Measurements from ENCODE around the gene DPP10. TPM values are rescaled to one million over a fixed set of nuclear protein-coding genes. Genes with fewer than 3 reads are reported as not detected.
"Not testable (repeated sequence)": the region's sequence is repeated elsewhere in the genome, so short reads cannot be mapped to it uniquely, and the experiment has no call there.

DPP10 gene
- 2.1 and 3.0 TPM in 2 replicates for total RNA-seq
- long read RNA-seq, partial matches to known transcripts: 1 of 1 reads
- long read RNA-seq, other reads (novel, unspliced or antisense): 0 of 1 reads

- Mint-ChIP-seq H3K36me3 (ENCODE audit: low read depth) (no peaks in the 10 kb centered on the region), H3K4me1 (no peaks in the 10 kb centered on the region), H3K27me3 (ENCODE audit: low read depth) (peaks cover 35% of the 10 kb centered on the region), H3K9me3 (no peaks in the 10 kb centered on the region), H3K4me3 (no peak within 1 kb of the TSS), H3K27ac (ENCODE audit: unreplicated experiment) (no peak within 1 kb of the TSS)
- no peak for TF ChIP-seq CTCF (conservative IDR thresholded peaks at IDR 0.05)
- peak; percentile 63 for DNase-seq (ENCODE audit: low read depth, low spot score)
Measured at GRCh38 chr2:114442510-114442909, at the start of gene DPP10. Gene DPP10, plus strand, starts transcription at chr2:114442641.

DNA sequence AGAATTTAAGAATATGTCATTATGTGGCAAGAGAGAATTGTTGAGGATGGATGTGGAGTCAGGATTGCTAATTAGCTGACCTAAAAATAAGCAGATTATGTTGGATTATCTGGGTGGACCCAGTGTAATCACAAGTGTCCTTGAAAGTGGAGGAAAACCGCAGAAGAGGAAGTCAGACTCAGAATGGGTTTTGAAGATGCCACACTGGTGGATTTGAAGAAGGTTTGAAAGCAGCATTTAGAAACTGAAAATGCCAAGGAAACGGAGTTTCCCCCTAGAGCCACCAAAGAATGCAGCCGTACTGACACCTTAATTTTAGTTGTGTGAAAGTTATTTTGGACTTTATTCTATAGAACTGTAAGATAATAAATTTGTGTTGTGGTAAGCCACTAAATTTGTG, 41.6 kb upstream of the DPP10 start:
- H3K36me3 Mint-ChIP-seq (ENCODE audit: low read depth): no peaks in the 10 kb centered on the region
- H3K4me3 Mint-ChIP-seq: no peak overlapping the region
- H3K4me1 Mint-ChIP-seq: no peaks in the 10 kb centered on the region
- peaks cover 5% of the 10 kb centered on the region for H3K9me3 Mint-ChIP-seq
- no peak for TF ChIP-seq CTCF (conservative IDR thresholded peaks at IDR 0.05)
- no peak overlapping the region for H3K27ac Mint-ChIP-seq (ENCODE audit: unreplicated experiment)
- no peak for DNase-seq (ENCODE audit: low read depth, low spot score)
- H3K27me3 Mint-ChIP-seq (ENCODE audit: low read depth): no peaks in the 10 kb centered on the region

GRCh38 chr2:114405247-114406116, 37.0 kb upstream of the DPP10 start:
- H3K27ac Mint-ChIP-seq (ENCODE audit: unreplicated experiment): no peak overlapping the region
- no peaks in the 10 kb centered on the region for H3K36me3 Mint-ChIP-seq (ENCODE audit: low read depth)
- no peaks in the 10 kb centered on the region for H3K4me1 Mint-ChIP-seq
- H3K27me3 Mint-ChIP-seq (ENCODE audit: low read depth): no peaks in the 10 kb centered on the region
- H3K4me3 Mint-ChIP-seq: no peak overlapping the region
- TF ChIP-seq CTCF (conservative IDR thresholded peaks at IDR 0.05): no peak
- no peak for DNase-seq (ENCODE audit: low read depth, low spot score)
- H3K9me3 Mint-ChIP-seq: peaks cover 5% of the 10 kb centered on the region

DNA sequence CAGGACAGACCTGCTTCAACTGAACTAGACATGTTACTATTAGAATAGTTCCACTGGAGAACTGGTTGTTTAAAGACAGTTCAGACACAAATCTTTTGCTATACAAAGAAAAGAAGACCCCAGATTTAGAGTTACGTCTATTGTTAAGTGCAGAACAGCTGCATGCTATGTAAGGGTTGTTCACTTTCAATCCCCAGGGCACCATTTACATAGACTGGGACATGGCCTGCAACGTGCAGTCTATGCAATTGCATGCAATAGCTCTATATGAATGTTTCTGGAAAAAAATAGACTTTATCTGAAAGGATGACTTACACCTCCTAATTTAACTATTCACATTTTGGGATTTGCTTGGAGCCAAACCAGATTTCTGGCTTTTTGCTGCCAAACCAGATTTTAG, 36.1 kb upstream of the DPP10 start:
- DNase-seq (ENCODE audit: low read depth, low spot score): no peak
- no peak for TF ChIP-seq CTCF (conservative IDR thresholded peaks at IDR 0.05)
- Mint-ChIP-seq H3K36me3 (ENCODE audit: low read depth) (peaks cover 4% of the 10 kb centered on the region), H3K27ac (ENCODE audit: unreplicated experiment) (no peak overlapping the region), H3K4me1 (no peaks in the 10 kb centered on the region), H3K27me3 (ENCODE audit: low read depth) (peaks cover 6% of the 10 kb centered on the region), H3K9me3 (peaks cover 10% of the 10 kb centered on the region), H3K4me3 (no peak overlapping the region)

DNA sequence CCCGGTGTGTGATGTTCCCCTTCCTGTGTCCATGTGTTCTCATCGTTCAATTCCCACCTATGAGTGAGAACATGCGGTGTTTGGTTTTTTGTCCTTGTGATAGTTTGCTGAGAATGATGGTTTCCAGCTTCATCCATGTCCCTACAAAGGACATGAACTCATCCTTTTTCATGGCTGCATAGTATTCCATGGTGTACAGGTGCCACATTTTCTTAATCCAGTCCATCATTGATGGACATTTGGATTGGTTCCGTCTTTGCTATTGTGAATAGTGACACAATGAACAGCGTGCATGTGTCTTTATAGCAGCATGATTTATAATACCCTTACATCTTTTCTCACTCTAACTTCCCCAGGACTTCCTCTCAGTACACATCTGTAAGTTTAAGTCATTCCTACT, 35.1 kb upstream of the DPP10 start:
- not testable (repeated sequence) for H3K4me1 Mint-ChIP-seq; H3K27ac Mint-ChIP-seq (ENCODE audit: unreplicated experiment); H3K4me3 Mint-ChIP-seq; H3K36me3 Mint-ChIP-seq (ENCODE audit: low read depth); H3K27me3 Mint-ChIP-seq (ENCODE audit: low read depth); DNase-seq (ENCODE audit: low read depth, low spot score)
- peaks cover 12% of the 10 kb centered on the region for H3K9me3 Mint-ChIP-seq

GRCh38 chr2:114421781-114422180, 20.7 kb upstream of the DPP10 start:
- Mint-ChIP-seq H3K4me1 (no peaks in the 10 kb centered on the region), H3K27me3 (ENCODE audit: low read depth) (peaks cover 6% of the 10 kb centered on the region), H3K4me3 (no peak overlapping the region), H3K9me3 (no peaks in the 10 kb centered on the region), H3K36me3 (ENCODE audit: low read depth) (no peaks in the 10 kb centered on the region), H3K27ac (ENCODE audit: unreplicated experiment) (no peak overlapping the region)
- no peak for DNase-seq (ENCODE audit: low read depth, low spot score)
- TF ChIP-seq CTCF (conservative IDR thresholded peaks at IDR 0.05): no peak
